RWPE2 (cell line): Measurements from ENCODE around the gene RAI1.

Source experiments
- ATAC-seq: fragments of 200-7000 bp; cut with Tn5 transposase; 3 replicates; pipeline ENCODE4 v1.9.1; 2021; ENCODE audit warnings: low read depth
- DNase-seq: peaks from one replicate; pipeline ENCODE4 v3.0.0-alpha.2; 2020; ENCODE audit warnings: low spot score
- H3K27ac ChIP-seq: fragments of 450-650 bp; 2 replicates; pipeline ENCODE4 v1.5.1; 2017; ENCODE audit warnings: mild to moderate bottlenecking; ENCODE audit not compliant: poor library complexity, severe bottlenecking
- H3K27me3 ChIP-seq: fragments of 250-450 bp; sonication (Bioruptor Pico); 2 replicates; pipeline ENCODE4 v1.5.1; 2021; ENCODE audit warnings: mild to moderate bottlenecking, moderate library complexity; ENCODE audit not compliant: insufficient read depth, poor library complexity, severe bottlenecking
- H3K36me3 ChIP-seq: fragments of 250-450 bp; sonication (Bioruptor Pico); 2 replicates; pipeline ENCODE4 v1.5.1; 2020; ENCODE audit warnings: low read depth, mild to moderate bottlenecking, moderate library complexity
- H3K4me1 ChIP-seq: fragments of 250-450 bp; sonication (Bioruptor Pico); 2 replicates; pipeline ENCODE4 v1.5.1; 2021; ENCODE audit warnings: mild to moderate bottlenecking, moderate library complexity; ENCODE audit not compliant: insufficient read depth, poor library complexity, severe bottlenecking
- H3K4me3 ChIP-seq: fragments of 250-450 bp; sonication (Bioruptor Pico); 2 replicates; pipeline ENCODE4 v1.5.1; 2021; ENCODE audit warnings: mild to moderate bottlenecking, moderate library complexity; ENCODE audit not compliant: severe bottlenecking
- H3K9me3 ChIP-seq: fragments of 250-450 bp; sonication (Bioruptor Pico); 2 replicates; pipeline ENCODE4 v1.5.1; 2021; ENCODE audit warnings: mild to moderate bottlenecking, moderate library complexity; ENCODE audit not compliant: severe bottlenecking
- CTCF ChIP-seq: fragments of 450-650 bp; IDR thresholded peaks from one replicate; pipeline ENCODE4 v1.5.1; 2017; ENCODE audit warnings: mild to moderate bottlenecking, moderate library complexity; ENCODE audit not compliant: poor library complexity, severe bottlenecking

Gene RAI1

DNA sequence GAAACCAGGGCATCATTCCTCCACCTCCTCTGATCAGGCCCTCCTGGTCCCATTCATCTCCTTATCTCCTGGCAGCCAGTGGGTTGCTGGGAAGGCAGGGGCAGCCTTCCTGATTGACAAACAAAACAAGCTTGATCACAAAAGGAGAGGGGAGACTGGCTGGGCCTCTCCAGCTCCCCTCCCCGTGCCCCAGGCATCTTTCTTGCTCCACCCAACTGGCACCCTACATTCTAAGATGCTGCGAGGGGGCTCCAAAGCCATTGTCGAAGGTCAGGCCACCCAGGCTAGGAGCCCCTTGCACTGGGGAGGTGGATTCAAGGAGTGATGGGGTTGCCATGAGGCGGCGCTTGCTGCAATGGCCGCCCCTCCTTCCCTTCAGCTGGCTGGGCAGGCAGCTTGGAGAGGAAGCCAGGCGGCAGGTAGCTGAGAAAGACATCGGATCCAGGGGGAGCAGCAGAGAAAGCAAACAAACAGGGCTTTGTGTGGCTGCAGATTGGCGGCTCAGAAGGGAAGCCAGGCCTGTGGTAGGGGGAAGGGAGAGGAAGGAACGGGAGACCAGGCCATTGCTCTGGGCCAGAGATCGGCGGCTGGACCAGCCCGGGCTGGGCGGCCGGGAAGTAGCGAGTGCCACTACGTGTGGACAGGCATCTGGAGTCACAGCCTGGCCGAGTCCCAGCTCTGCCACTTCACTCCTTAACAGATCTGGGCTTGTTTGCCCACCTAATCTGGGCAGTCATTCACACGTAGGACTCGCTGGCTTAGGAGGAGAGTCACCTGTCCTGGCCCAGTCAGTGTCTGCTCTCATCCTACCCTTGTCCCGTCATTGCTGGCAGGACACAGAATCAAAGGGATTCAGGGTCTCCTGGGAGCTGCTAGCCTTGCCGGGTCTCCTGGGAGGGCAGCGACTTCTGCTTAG is 12.3 kb downstream of the RAI1 start:
- peak; percentile 62 for ATAC-seq
- peak overlapping the region; percentile 44 for H3K4me3 ChIP-seq
- peak; percentile 72 for DNase-seq
- peaks cover 4% of the 10 kb centered on the region for H3K36me3 ChIP-seq
- no peaks in the 10 kb centered on the region for H3K27me3 ChIP-seq
- H3K9me3 ChIP-seq = no peaks in the 10 kb centered on the region
- H3K27ac ChIP-seq = peak overlapping the region; percentile 98
- no peak for TF ChIP-seq CTCF
- H3K4me1 ChIP-seq = peaks cover 71% of the 10 kb centered on the region

- Histone ChIP-seq H3K4me3 (peak overlapping the region; percentile 44), H3K36me3 (peaks cover 4% of the 10 kb centered on the region), H3K27me3 (no peaks in the 10 kb centered on the region), H3K27ac (peak overlapping the region; percentile 98), H3K4me1 (peaks cover 74% of the 10 kb centered on the region), H3K9me3 (no peaks in the 10 kb centered on the region)
- DNase-seq (peak; percentile 80), ATAC-seq (peak; percentile 56)
- no peak for TF ChIP-seq CTCF
Observed at GRCh38 chr17:17694169-17695081, 13.2 kb downstream of the RAI1 start.

- Histone ChIP-seq H3K4me1 (peaks cover 60% of the 10 kb centered on the region), H3K27ac (peak overlapping the region; percentile 98), H3K9me3 (no peaks in the 10 kb centered on the region), H3K27me3 (no peaks in the 10 kb centered on the region), H3K4me3 (no peak overlapping the region), H3K36me3 (peaks cover 14% of the 10 kb centered on the region)
- TF ChIP-seq CTCF = no peak
- ATAC-seq (no peak), DNase-seq (no peak)
Observed at GRCh38 chr17:17696085-17696484, 14.8 kb downstream of the RAI1 start.

- H3K4me1 ChIP-seq = peaks cover 50% of the 10 kb centered on the region
- H3K27ac ChIP-seq = peak overlapping the region; percentile 98
- H3K9me3 ChIP-seq = no peaks in the 10 kb centered on the region
- no peaks in the 10 kb centered on the region for H3K27me3 ChIP-seq
- H3K36me3 ChIP-seq = peaks cover 22% of the 10 kb centered on the region
- H3K4me3 ChIP-seq = no peak overlapping the region
- DNase-seq (no peak), ATAC-seq (no peak)
- no peak for TF ChIP-seq CTCF
Observed at GRCh38 chr17:17696882-17697633, 15.8 kb downstream of the RAI1 start.
